Osteoblast (primary cell): Measurements from ENCODE around the gene ACD. TPM values are rescaled to one million over a fixed set of nuclear protein-coding genes. Genes with fewer than 3 reads are reported as not detected.

Source experiments
- DNase-seq: peaks from one replicate; pipeline ENCODE4 v3.0.0; 2011; ENCODE audit warnings: low spot score, mixed read lengths; ENCODE audit not compliant: insufficient read length; ENCODE audit errors: missing footprints
- H2AFZ ChIP-seq: 2 replicates; pipeline ENCODE4 v1.6.0; 2011; ENCODE audit warnings: mild to moderate bottlenecking, low read length
- H3K27ac ChIP-seq: 2 replicates; pipeline ENCODE4 v1.5.1; 2011; ENCODE audit warnings: mild to moderate bottlenecking, low read depth, low read length, moderate library complexity
- H3K27me3 ChIP-seq: 2 replicates; pipeline ENCODE4 v1.6.0; 2012; ENCODE audit warnings: mild to moderate bottlenecking, control low read depth, inconsistent platforms, low read length, moderate library complexity; ENCODE audit not compliant: insufficient read depth
- H3K36me3 ChIP-seq: 2 replicates; pipeline ENCODE4 v1.5.1; 2011; ENCODE audit warnings: mild to moderate bottlenecking, low read length, control low read depth, moderate library complexity; ENCODE audit not compliant: insufficient read depth
- H3K4me1 ChIP-seq: 2 replicates; pipeline ENCODE4 v1.5.1; 2011; ENCODE audit warnings: mild to moderate bottlenecking, low read length, control low read depth, moderate library complexity; ENCODE audit not compliant: insufficient read depth
- H3K4me2 ChIP-seq: 2 replicates; pipeline ENCODE4 v1.6.0; 2011; ENCODE audit warnings: mild to moderate bottlenecking, low read length; ENCODE audit not compliant: insufficient read depth
- H3K4me3 ChIP-seq: fragments of 200-600 bp; sonication (generic); 3 replicates; pipeline ENCODE4 v1.5.1; 2012; ENCODE audit warnings: mild to moderate bottlenecking, low read length, inconsistent platforms; ENCODE audit not compliant: insufficient read depth
- H3K79me2 ChIP-seq: 2 replicates; pipeline ENCODE4 v1.6.0; 2012; ENCODE audit warnings: mild to moderate bottlenecking, low read length, control low read depth, inconsistent platforms; ENCODE audit not compliant: insufficient read depth
- H3K9me3 ChIP-seq: 2 replicates; pipeline ENCODE4 v1.5.1; 2011; ENCODE audit warnings: low read depth, low read length, control low read depth
- H4K20me1 ChIP-seq: 2 replicates; pipeline ENCODE4 v1.6.0; 2012; ENCODE audit warnings: mild to moderate bottlenecking, low read length, control low read depth; ENCODE audit not compliant: insufficient read depth
- CTCF ChIP-seq: IDR thresholded peaks from 2 replicates; pipeline ENCODE4 v1.5.1; 2011; ENCODE audit warnings: mild to moderate bottlenecking, low read depth, low read length, moderate library complexity; ENCODE audit errors: extremely low read depth
- total RNA-seq: library from RNA; depleted of rRNA; stranded (reverse); fragments of >200 nt; gene quantifications from 2 replicates; pipeline ENCODE4 v1.2.3, GENCODE V29; 2012

The ACD gene
- total RNA-seq, 1 donor, result 18.8 TPM

DNA sequence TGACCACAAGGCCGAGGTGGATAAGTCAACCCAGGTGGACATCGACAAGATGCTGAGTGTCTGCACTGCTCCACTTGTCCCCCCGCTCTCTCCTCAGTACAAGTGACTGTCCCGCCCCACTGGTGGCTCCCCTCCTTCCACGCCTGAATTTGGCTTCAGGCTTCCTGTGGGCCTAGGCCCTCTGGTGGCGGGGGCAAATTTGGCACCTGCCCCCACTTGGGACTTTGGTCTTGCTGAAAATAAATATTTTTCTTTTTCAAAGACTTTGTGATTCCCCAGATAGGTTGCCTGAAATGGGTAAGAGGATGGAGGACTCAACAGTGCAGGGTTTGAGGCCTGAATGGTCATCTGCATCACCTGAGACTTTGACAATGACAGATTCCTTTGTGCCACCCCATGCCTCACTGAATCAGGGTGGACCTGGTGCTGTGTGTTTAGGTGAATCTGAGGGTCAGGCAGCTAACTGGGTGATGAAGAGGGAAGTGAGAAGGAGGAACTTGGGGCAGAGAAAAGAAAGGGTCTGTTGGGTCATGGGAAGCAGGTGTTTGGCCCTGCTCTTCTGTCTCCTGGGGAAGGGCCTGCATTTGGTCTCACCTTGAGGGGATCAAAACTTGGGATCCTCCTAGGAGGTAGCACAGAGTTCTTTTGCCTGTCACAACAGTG, 8.6 kb upstream of the ACD start:
- Histone ChIP-seq H3K27ac (no peak overlapping the region), H3K79me2 (peaks cover 4% of the 10 kb centered on the region), H3K4me1 (peaks cover 21% of the 10 kb centered on the region), H2AFZ (no peak overlapping the region), H3K4me3 (no peak overlapping the region), H3K27me3 (no peaks in the 10 kb centered on the region), H3K36me3 (no peaks in the 10 kb centered on the region), H3K4me2 (no peak overlapping the region), H3K9me3 (no peaks in the 10 kb centered on the region), H4K20me1 (peaks cover 3% of the 10 kb centered on the region)
- DNase-seq, result peak; percentile 69
- no peak for TF ChIP-seq CTCF

DNA sequence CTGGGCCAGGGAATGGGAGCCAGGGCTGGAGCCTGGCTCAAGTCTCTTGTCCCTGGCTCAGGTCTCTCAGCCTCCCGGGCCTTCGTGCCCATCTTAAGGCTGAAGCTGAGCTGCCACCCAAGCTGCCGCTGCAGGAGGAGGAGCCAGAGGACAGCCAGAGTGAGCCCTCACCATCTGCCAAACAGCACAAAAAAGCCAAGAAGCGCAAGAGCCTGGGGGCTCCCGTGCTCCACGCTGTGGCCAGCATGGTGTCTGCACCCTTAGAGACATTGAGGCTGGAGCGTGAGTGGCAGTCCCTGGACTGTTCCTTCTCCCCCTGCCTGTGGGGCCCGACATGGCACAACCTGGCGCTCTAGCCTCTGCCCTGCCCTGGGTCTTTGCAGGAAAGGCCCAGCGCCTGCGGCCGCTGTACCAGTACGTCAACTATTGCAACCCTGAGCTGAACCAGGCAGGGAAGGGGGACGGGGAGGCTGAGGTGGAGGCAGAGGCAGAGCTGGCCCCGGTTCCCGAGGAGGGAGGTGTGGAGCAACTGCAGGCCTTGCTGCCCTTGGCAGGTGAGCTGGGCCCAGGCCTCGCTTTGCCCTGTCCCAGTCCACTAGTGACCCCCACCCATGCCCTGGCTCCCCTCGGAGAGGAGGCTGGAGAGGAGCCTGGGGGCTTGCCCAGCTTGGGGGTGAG, 7.9 kb upstream of the ACD start:
- Histone ChIP-seq H3K4me1 (peaks cover 18% of the 10 kb centered on the region), H3K4me3 (peak overlapping the region; percentile 85), H3K79me2 (peaks cover 4% of the 10 kb centered on the region), H3K27ac (peak overlapping the region; percentile 73), H3K4me2 (peak overlapping the region; percentile 85), H3K36me3 (no peaks in the 10 kb centered on the region), H3K9me3 (no peaks in the 10 kb centered on the region), H4K20me1 (peaks cover 2% of the 10 kb centered on the region), H2AFZ (peak overlapping the region; percentile 84), H3K27me3 (no peaks in the 10 kb centered on the region)
- peak; percentile 94 for TF ChIP-seq CTCF
- peak; percentile 100 for DNase-seq

- H3K9me3 ChIP-seq, result no peaks in the 10 kb centered on the region
- peak overlapping the region; percentile 73 for H3K27ac ChIP-seq
- peak overlapping the region; percentile 85 for H3K4me3 ChIP-seq
- peaks cover 4% of the 10 kb centered on the region for H3K79me2 ChIP-seq
- H3K27me3 ChIP-seq, result no peaks in the 10 kb centered on the region
- H3K4me2 ChIP-seq, result peak overlapping the region; percentile 85
- peaks cover 15% of the 10 kb centered on the region for H3K4me1 ChIP-seq
- no peak for TF ChIP-seq CTCF
- peak overlapping the region; percentile 84 for H2AFZ ChIP-seq
- DNase-seq, result peak; percentile 92
- peaks cover 3% of the 10 kb centered on the region for H3K36me3 ChIP-seq
- no peaks in the 10 kb centered on the region for H4K20me1 ChIP-seq
These were observed 7.4 kb upstream of the ACD start for GRCh38 chr16:67667453-67667816.

DNA sequence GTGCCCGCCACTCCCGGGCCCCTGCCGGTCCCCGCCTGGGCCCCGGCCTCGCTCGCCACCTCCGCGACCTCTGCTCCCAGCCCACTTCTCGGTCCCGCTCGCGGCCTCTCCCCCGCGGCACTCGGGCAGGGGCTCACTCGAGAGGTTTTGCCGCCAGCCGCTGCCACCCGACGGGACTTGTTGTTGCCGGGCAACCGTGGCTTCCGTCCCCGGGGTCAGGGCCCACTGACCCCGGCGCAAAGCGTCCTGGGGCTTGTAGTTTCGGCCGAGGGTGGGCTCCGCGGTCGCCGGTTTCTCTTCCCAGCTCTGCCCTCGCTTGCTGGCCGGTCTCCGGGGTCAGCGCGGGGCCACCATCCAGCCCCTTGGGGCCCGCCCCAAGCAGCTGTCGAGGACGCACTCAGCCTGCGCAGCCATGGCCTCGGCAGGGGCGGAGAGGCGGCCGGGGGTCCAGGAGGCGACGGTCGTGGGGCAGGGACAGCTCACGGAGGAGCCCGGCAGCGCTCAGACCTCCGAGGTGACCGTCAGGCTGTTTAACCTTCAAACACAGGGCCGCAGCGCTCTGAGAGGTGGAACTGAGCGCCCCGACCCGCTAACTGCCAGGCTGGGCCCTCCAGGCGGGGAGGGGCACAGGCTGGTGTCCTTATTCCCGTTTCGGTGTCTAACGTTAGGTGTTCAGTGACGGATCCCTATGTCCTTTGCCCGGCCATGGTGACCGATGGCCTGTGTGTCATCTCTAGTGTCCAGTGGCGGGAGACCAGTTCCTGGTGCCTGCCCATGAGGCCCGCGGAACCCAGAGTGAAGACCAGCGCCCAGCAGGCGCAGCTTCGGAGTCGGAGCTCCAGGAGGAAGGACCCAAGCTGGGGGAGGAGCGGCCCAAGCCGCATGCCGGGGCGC, 6.7 kb upstream of the ACD start, which contains the start of the genes C16orf86 and ENKD1:
C16orf86 (plus strand) TSS at position 256 of the 894 bp plus-strand sequence; CDS start at position 413, 157 bp downstream.
ENKD1 (minus strand) TSS at position 192 of the 894 bp plus-strand sequence. CDS start 308 bp downstream, outside the sequence.
- Histone ChIP-seq H3K79me2 (peaks cover 4% of the 10 kb centered on the region), H4K20me1 (no peaks in the 10 kb centered on the region), H3K9me3 (no peaks in the 10 kb centered on the region), H3K36me3 (peaks cover 5% of the 10 kb centered on the region), H3K27ac (peak within 1 kb of the TSS; percentile 73), H3K27me3 (no peaks in the 10 kb centered on the region), H3K4me1 (peaks cover 15% of the 10 kb centered on the region), H3K4me3 (peak within 1 kb of the TSS; percentile 85), H2AFZ (peak within 1 kb of the TSS; percentile 84), H3K4me2 (peak within 1 kb of the TSS; percentile 85)
- no peak for TF ChIP-seq CTCF
- peak; percentile 98 for DNase-seq
